PFSK-1 (cell line): ENCODE data around the gene DPP9.

Experiments used
- FOXP2 ChIP-seq: optimal IDR thresholded peaks from 2 replicates; pipeline ENCODE3; 2011; ENCODE audit warnings: borderline replicate concordance, control low read depth, inconsistent platforms; ENCODE audit not compliant: insufficient read depth; ENCODE audit errors: extremely low read length, extremely low read depth
- POLR2AphosphoS5 ChIP-seq: IDR thresholded peaks from 2 replicates; pipeline ENCODE4 v1.6.1; 2012; ENCODE audit warnings: low read depth, mild to moderate bottlenecking, control low read depth, low read length, moderate library complexity
- REST ChIP-seq, 2 experiments: IDR thresholded peaks; 2 replicates each; pipeline versions ENCODE4 v1.6.1 to v1.8.0; 2011 to 2012; ENCODE audit warnings: low read depth in 2 of 2, low read length in 2 of 2, control low read depth in 1 of 2, inconsistent platforms in 1 of 2, mild to moderate bottlenecking in 1 of 2, moderate library complexity in 1 of 2; ENCODE audit not compliant: insufficient read depth in 1 of 2
- SIN3A ChIP-seq: IDR thresholded peaks from 2 replicates; pipeline ENCODE4 v1.6.1; 2012; ENCODE audit warnings: mild to moderate bottlenecking, low read length, moderate library complexity, borderline replicate concordance; ENCODE audit not compliant: insufficient read depth
- TAF1 ChIP-seq: IDR thresholded peaks from 2 replicates; pipeline ENCODE4 v1.6.1; 2012; ENCODE audit warnings: low read length, control low read depth, borderline replicate concordance; ENCODE audit not compliant: insufficient read depth

Gene DPP9

GRCh38 chr19:4675346-4675745, 48.3 kb downstream of the DPP9 start:
- TF ChIP-seq REST (IDR thresholded peaks at IDR 0.05; ENCODE audit: insufficient read depth in 1 of 2, low read depth in 2 of 2, low read length in 2 of 2) (no peak), TAF1 (no peak), POLR2AphosphoS5 (no peak), FOXP2 (no peak), SIN3A (no peak)

GRCh38 chr19:4673726-4674125, 49.9 kb downstream of the DPP9 start:
- TF ChIP-seq FOXP2 (no peak), SIN3A (no peak), TAF1 (no peak), REST (IDR thresholded peaks at IDR 0.05; ENCODE audit: insufficient read depth in 1 of 2, low read depth in 2 of 2, low read length in 2 of 2) (no peak), POLR2AphosphoS5 (no peak)

GRCh38 chr19:4673216-4673615, 50.4 kb downstream of the DPP9 start:
- no peak for TF ChIP-seq FOXP2
- 0 out of 2 replicates have a peak, but pooled peaks have one; percentile 9 for TF ChIP-seq POLR2AphosphoS5

GRCh38 chr19:4671185-4671851, 52.3 kb downstream of the DPP9 start:
- TF ChIP-seq SIN3A (no peak), REST (IDR thresholded peaks at IDR 0.05; ENCODE audit: insufficient read depth in 1 of 2, low read depth in 2 of 2, low read length in 2 of 2) (no peak), POLR2AphosphoS5 (no peak), FOXP2 (no peak), TAF1 (no peak)

- TF ChIP-seq FOXP2, result peak; percentile 92
- TF ChIP-seq SIN3A, result peak; percentile 62; the same call in 1 of the 2 replicates
- TF ChIP-seq REST (IDR thresholded peaks at IDR 0.05; ENCODE audit: insufficient read depth in 1 of 2, low read depth in 2 of 2, low read length in 2 of 2), result peak in 1 of 2 experiments; percentile 51; a peak in 2 of 4 replicates
- peak; percentile 74 for TF ChIP-seq POLR2AphosphoS5
- peak; percentile 94 for TF ChIP-seq TAF1
Observed at GRCh38 chr19:4669723-4670480, 53.7 kb downstream of the DPP9 start, which contains the start of gene MYDGF. TSS of gene MYDGF (minus strand) at chr19:4670342. CDS start at chr19:4670334, 8 bp downstream.
